GM19328 (cell line): ENCODE measurements around the gene ATP6V1G1.
A peak's percentile ranks its signal among the peaks of the same experiment; 100 is the strongest.

ENCODE experiments used
- ATAC-seq: cut with Tn5 transposase; IDR thresholded peaks from one replicate; pipeline ENCODE4 v1.9.1; 2021; ENCODE audit warnings: mild to moderate bottlenecking, moderate library complexity; ENCODE audit not compliant: unreplicated experiment

The ATP6V1G1 gene

GRCh38 chr9:114587345-114588202 is at the start of gene ATP6V1G1:
Gene ATP6V1G1 (plus strand): TSS chr9:114587769. CDS start chr9:114587839, 70 bp downstream.
- peak; percentile 96 for ATAC-seq

- no peak for ATAC-seq
Observed at GRCh38 chr9:114538241-114538640, 49.3 kb upstream of the ATP6V1G1 start.

- ATAC-seq: no peak
Observed at GRCh38 chr9:114539701-114540380, 47.7 kb upstream of the ATP6V1G1 start.

- ATAC-seq: no peak
Observed at GRCh38 chr9:114545055-114545454, 42.5 kb upstream of the ATP6V1G1 start.

GRCh38 chr9:114546851-114547250 is 40.7 kb upstream of the ATP6V1G1 start:
- no peak for ATAC-seq

GRCh38 chr9:114549697-114550330 is 37.8 kb upstream of the ATP6V1G1 start:
- ATAC-seq: no peak

- ATAC-seq: no peak
Observed at GRCh38 chr9:114551750-114552685, 35.6 kb upstream of the ATP6V1G1 start.

- no peak for ATAC-seq
Observed at GRCh38 chr9:114552706-114553105, 34.9 kb upstream of the ATP6V1G1 start.

- ATAC-seq: no peak
Observed at GRCh38 chr9:114553202-114553601, 34.4 kb upstream of the ATP6V1G1 start.

GRCh38 chr9:114555696-114556095 is 31.9 kb upstream of the ATP6V1G1 start:
- ATAC-seq: no peak

- ATAC-seq: no peak
Observed at GRCh38 chr9:114558027-114558675, 29.4 kb upstream of the ATP6V1G1 start.

GRCh38 chr9:114559830-114560513 is 27.6 kb upstream of the ATP6V1G1 start:
- no peak for ATAC-seq

- no peak for ATAC-seq
Observed at GRCh38 chr9:114560956-114561355, 26.6 kb upstream of the ATP6V1G1 start.

- ATAC-seq: no peak
Observed at GRCh38 chr9:114561771-114562170, 25.8 kb upstream of the ATP6V1G1 start.

GRCh38 chr9:114565204-114565603 is 22.4 kb upstream of the ATP6V1G1 start:
- ATAC-seq: no peak

GRCh38 chr9:114570742-114571141 is 16.8 kb upstream of the ATP6V1G1 start:
- ATAC-seq: no peak

- ATAC-seq: no peak
Observed at GRCh38 chr9:114571391-114571790, 16.2 kb upstream of the ATP6V1G1 start.

- no peak for ATAC-seq
Observed at GRCh38 chr9:114572199-114572598, 15.4 kb upstream of the ATP6V1G1 start.

GRCh38 chr9:114574438-114574837 is 13.1 kb upstream of the ATP6V1G1 start:
- no peak for ATAC-seq
